NOMO-1 (cell line): ENCODE data around the gene BCDIN3D.
"Not testable (repeated sequence)": the region's sequence is repeated elsewhere in the genome, so short reads cannot be mapped to it uniquely, and the experiment has no call there.

Source experiments
- DNase-seq, 2 experiments: peaks; one replicate each; lab custom pipeline; 2025; ENCODE audit not compliant: unreplicated experiment in 2 of 2; lab: John Stamatoyannopoulos, UW

BCDIN3D gene

GRCh38 chr12:49864798-49865090 lies 21.8 kb upstream of the BCDIN3D start:
- no peak for DNase-seq

DNA sequence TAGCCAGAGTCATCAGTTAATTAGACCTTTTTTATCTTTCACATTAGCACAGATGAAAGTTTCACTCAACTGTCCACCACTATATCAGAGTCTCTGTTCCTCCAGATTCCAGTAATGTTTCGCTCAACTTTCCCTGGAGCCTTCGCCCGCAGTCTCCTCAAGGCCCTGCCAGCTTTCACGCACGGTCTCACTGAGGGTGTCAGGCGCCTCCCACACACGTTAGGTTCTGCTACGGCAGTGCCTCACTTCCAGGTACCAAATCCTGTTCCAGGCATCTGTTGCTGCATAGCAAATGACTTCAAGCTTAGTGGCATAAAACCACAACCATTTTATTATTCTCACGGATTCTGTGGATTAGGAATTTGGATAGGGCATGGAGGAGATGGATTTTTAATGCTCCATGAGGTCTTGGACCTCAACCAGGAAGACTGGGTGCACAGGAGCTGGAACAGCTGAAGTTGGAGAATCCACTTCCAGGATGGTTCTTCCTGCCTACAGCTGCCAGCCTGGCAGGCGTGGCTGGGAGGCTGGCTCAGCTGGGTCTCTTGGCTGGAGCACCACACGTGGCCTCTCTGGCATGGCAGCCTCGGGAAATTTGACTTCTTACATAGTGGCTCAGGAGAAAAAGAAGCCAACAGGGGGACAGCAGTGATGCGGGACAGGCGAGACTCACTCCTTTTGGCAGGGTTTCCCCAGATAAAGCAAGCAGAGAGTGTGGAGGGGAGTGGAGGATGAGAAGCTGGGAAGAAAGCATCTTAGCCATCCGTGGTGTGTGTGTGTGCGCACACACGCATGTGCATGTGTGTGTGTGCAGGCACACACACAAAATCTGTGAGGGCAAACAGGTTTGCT lies 21.3 kb upstream of the BCDIN3D start:
- no peak for DNase-seq

- not testable (repeated sequence) for DNase-seq
Measured at GRCh38 chr12:49860921-49861320, 18.0 kb upstream of the BCDIN3D start.

GRCh38 chr12:49855890-49856289 lies 13.0 kb upstream of the BCDIN3D start:
- DNase-seq = not testable (repeated sequence)

- DNase-seq = no peak
Measured at GRCh38 chr12:49854976-49855375, 12.1 kb upstream of the BCDIN3D start.

DNA sequence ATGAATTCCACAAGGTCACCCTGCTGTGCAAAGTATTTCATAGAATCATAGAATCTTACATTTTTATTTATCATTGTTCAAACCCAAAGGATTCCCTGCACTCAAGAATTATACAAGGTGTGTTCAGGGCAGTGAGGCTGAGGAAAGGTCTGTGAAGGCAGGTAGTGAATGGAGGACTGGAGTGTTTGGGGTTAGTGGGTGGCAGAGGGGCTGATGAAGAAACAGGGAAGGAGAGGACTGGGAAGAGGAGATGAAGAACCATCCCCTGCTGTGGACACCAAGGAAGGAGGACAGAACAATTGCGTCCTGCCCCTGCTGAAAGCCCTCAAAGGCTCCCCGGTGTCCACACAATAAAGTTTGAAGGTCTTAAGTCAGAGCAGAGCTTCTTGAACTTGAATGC lies 10.8 kb upstream of the BCDIN3D start:
- DNase-seq = no peak

GRCh38 chr12:49847161-49847560 lies 4.3 kb upstream of the BCDIN3D start:
- DNase-seq = no peak

DNA sequence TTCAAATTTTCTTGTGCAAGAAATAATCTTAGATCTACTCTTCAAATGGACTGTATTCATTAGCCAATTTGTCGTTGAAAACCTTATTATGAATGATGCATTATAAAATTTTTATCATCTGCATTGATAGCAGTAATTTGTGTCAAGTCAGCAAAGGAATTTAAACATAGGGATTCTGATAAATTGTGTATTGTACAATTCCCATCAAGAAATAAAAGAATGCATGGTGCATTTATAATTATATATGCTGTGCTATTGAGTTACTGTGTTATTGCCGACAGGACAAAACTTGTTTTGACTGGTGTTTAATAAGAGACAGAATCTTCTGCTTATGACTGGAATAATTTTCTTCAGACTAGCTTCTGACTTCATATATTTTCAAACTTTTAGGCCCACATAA lies 3.1 kb upstream of the BCDIN3D start:
- DNase-seq = no peak

DNA sequence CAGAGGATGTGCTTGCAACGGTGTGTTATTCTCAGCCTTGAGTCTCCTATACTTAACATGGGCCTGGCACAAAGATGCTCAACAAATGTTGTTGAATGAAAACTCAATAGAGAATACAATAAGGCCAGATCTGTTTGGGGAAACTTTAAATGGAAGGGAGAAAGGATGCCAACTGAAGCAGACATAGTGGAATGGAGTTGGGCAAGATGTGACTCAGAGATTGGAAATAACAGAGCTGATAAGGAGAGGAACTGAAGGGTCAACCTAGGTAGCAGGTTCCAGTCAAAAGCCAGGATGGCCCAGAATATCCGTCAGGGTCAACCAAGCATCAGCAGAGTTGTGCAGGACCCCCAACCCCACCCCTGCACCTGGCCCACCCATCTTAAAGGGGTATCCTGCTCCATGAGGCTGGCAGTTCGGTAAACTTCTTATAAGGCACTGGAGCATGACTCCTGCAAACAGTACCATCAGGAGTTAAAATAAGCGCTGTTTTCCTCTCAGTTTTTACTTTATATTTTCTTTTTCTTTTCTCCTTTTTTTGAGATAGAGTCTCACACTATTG lies 1.1 kb upstream of the BCDIN3D start:
- DNase-seq = no peak

DNA sequence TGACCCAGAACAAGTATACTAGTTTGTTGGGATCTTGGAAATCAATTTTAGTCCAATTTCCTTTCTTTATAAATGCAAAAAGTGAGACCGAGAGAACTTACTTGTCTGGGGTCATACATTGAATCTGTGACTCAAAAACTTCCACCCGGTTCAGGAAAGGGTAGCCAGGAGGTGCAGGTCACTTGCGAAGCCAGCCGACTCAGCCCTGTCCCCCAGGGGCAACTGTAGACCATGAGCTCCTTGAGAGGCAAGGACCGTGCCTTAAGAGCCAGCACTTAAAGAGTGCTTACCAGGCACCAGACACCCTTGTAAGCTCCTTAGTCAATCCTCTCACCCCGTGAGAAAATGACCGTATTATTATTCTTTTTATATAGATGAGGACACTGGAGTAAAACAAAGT lies 505 bp upstream of the BCDIN3D start:
- DNase-seq = no peak

GRCh38 chr12:49838973-49839633 lies 3.8 kb downstream of the BCDIN3D start:
- peak; percentile 35 to 53 for DNase-seq

GRCh38 chr12:49832836-49833421 lies 10.0 kb downstream of the BCDIN3D start:
- DNase-seq = no peak

- DNase-seq = no peak
Measured at GRCh38 chr12:49831717-49832116, 11.2 kb downstream of the BCDIN3D start.

GRCh38 chr12:49828133-49829091 lies 14.5 kb downstream of the BCDIN3D start, which contains the start of gene NCKAP5L:
TSS of gene NCKAP5L (minus strand) at chr12:49828413. CDS start at chr12:49804044, 24,369 bp downstream.
- peak; percentile 94 to 98 for DNase-seq

- no peak for DNase-seq
Measured at GRCh38 chr12:49827401-49828099, 15.4 kb downstream of the BCDIN3D start.

- DNase-seq = no peak
Measured at GRCh38 chr12:49827051-49827400, 15.9 kb downstream of the BCDIN3D start.

- no peak for DNase-seq
Measured at GRCh38 chr12:49825971-49826421, 16.9 kb downstream of the BCDIN3D start.

DNA sequence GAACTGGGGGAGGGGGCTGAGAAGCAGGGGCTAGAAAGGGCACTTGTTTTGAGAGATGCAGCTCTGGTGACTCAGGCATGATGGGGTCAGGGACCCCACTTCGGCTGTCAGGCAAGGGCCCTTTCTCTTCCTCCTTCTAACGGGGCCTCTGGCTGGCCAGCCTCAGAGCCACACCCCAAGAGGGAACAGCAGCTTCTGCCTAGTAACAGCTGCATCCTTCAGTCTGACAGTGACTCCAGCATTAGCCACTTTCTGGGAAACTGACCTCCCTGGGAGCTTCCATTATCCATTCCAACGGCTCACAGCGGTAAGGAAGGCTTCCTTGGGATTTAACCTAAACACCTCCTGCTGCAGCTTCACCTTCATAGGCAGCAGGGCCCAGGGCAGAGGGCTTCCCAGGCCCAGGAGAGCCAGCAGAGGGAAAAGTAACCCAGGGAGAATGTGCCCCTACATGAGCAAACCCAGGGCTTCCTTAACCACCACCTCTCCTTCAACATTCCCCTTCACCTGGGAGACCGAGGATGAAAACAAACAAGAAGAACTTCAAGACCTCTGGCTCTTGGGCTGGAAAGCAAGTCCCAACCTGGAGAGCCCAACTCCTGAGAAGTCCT lies 17.4 kb downstream of the BCDIN3D start:
- peak; percentile 66 to 70 for DNase-seq

DNA sequence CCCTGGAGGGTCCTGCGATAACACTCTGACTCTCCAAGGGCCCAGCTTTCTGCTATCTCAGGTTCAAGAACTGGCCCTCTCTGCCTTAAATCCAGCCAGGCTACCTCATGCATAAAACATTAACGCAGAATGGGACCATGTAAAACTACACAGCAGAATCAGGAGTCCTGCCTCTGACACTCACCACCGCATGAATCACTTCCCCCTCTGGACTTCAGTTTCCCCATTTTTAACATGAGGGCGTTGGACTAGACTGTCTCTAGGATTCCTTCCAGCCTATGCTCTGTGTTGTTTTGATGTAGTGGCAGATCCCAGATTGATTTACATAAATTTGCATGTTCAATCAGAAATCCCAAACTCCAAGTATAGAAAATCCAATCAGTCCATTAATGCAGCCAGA lies 18.0 kb downstream of the BCDIN3D start:
- DNase-seq = peak; percentile 81 to 89
